K562 (cell line): ENCODE data around the gene DYNC1I1. TPM values are rescaled to one million over a fixed set of nuclear protein-coding genes. Genes with fewer than 3 reads are reported as not detected.

Experiments
- ATAC-seq: fragments of 200-7000 bp; cut with Tn5 transposase; 3 replicates; pipeline ENCODE4 v1.9.1; 2020; ENCODE audit warnings: moderate library complexity
- BruUV-seq: library from RNA; stranded (reverse); fragments of 400-500 nt; replicated peaks from 2 replicates; lab custom pipeline; 2021; lab: Mats Ljungman, UMichigan
- CTCF ChIA-PET: fragments of 300-600 bp; formaldehyde crosslinking; extraction: SDS; loops from one replicate; lab custom pipeline; 2021; ENCODE audit warnings: low intra/inter-chr PET ratio; lab: Yijun Ruan, JAX
- POLR2A ChIA-PET: fragments of 300-600, 350-650 bp; sonication (Branson Sonifier 250); formaldehyde crosslinking; extraction: SDS; loops from one replicate; lab custom pipeline; 2021; ENCODE audit warnings: antibody characterized with exemption, inconsistent platforms; lab: Yijun Ruan, JAX
- DNase-seq, 4 experiments: peaks; one replicate each; pipeline versions ENCODE4 v3.0.0 to v3.0.0-alpha.2; 2011 to 2018; ENCODE audit warnings: low spot score in 3 of 4, mixed read lengths in 3 of 4; ENCODE audit errors: extremely low read depth in 1 of 4
- FAIRE-seq: peaks from 2 replicates; lab custom pipeline; 2011; peaks lifted over from hg19 to GRCh38; lab: Jason Lieb, UNC
- H2AFZ ChIP-seq: 2 replicates; pipeline ENCODE4 v1.6.0; 2011; ENCODE audit warnings: low read depth, low read length, control low read depth, inconsistent platforms
- H3K27ac ChIP-seq: fragments of 200-600 bp; 3 replicates; pipeline ENCODE4 v1.8.0; 2011; ENCODE audit warnings: low read depth, mild to moderate bottlenecking, control low read depth, inconsistent platforms, low read length, moderate library complexity, mixed read lengths; ENCODE audit errors: extremely low read depth
- H3K27me3 ChIP-seq, 2 experiments: fragments of 300-600 bp in 1 of 2; 2 replicates in 1 of 2; 3 replicates in 1 of 2; pipeline versions ENCODE4 v1.6.0 to v1.8.0; 2011; ENCODE audit warnings: inconsistent platforms in 2 of 2, low read length in 2 of 2, mild to moderate bottlenecking in 1 of 2, mixed read lengths in 1 of 2, moderate library complexity in 1 of 2; ENCODE audit not compliant: control insufficient read depth in 2 of 2, insufficient read depth in 2 of 2
- H3K36me3 ChIP-seq: fragments of 300-600 bp; 3 replicates; pipeline ENCODE4 v1.8.0; 2011; ENCODE audit warnings: mild to moderate bottlenecking, low read length, inconsistent platforms; ENCODE audit not compliant: control insufficient read depth, insufficient read depth
- H3K4me1 ChIP-seq, 2 experiments: fragments of 200-600 bp in 1 of 2; replicated peaks in 1 of 2; 2 replicates in 1 of 2; 3 replicates in 1 of 2; pipeline versions ENCODE4 v1.5.1 to v1.8.0; 2011; ENCODE audit warnings: inconsistent platforms in 2 of 2, low read length in 2 of 2, mild to moderate bottlenecking in 1 of 2, mixed read lengths in 1 of 2, moderate library complexity in 1 of 2; ENCODE audit not compliant: control insufficient read depth in 2 of 2, insufficient read depth in 2 of 2
- H3K4me2 ChIP-seq: 2 replicates; pipeline ENCODE4 v1.6.1; 2011; ENCODE audit warnings: low read length, control low read depth, inconsistent platforms, mixed read lengths; ENCODE audit not compliant: insufficient read depth
- H3K4me3 ChIP-seq: fragments of 200-600 bp; sonication (generic), shearing (Covaris generic); 2 replicates; pipeline ENCODE4 v1.5.1; 2016; ENCODE audit warnings: control low read depth, inconsistent platforms
- H3K79me2 ChIP-seq: fragments of 200-600 bp; 3 replicates; pipeline ENCODE4 v1.8.0; 2011; ENCODE audit warnings: low read length, inconsistent platforms; ENCODE audit not compliant: control insufficient read depth, insufficient read depth
- H3K9ac ChIP-seq, 2 experiments: 2 replicates each; pipeline versions ENCODE4 v1.6.0 to v1.6.1; 2011; ENCODE audit warnings: low read depth in 2 of 2, low read length in 2 of 2, control low read depth in 1 of 2, inconsistent platforms in 1 of 2, mild to moderate bottlenecking in 1 of 2, mixed read lengths in 1 of 2; ENCODE audit not compliant: insufficient read depth in 1 of 2
- H3K9me1 ChIP-seq: one replicate; pipeline ENCODE4 v1.6.0; 2011; ENCODE audit warnings: inconsistent platforms, mild to moderate bottlenecking, low read length, moderate library complexity; ENCODE audit not compliant: control insufficient read depth, insufficient read depth
- H3K9me3 ChIP-seq: replicated peaks from 2 replicates; pipeline ENCODE4 v1.5.1; 2011; ENCODE audit warnings: low read depth, low read length, inconsistent platforms; ENCODE audit not compliant: control insufficient read depth, insufficient read depth
- H4K20me1 ChIP-seq: replicated peaks from 2 replicates; pipeline ENCODE4 v1.6.1; 2011; ENCODE audit warnings: low read length, inconsistent platforms, mixed read lengths; ENCODE audit not compliant: control insufficient read depth, insufficient read depth
- ILF3 ChIP-seq: fragments of 450-650 bp; IDR thresholded peaks from 2 replicates; pipeline ENCODE4 v1.6.1; 2018; ENCODE audit warnings: antibody characterized with exemption, mild to moderate bottlenecking, moderate library complexity, borderline replicate concordance
- SRSF3 ChIP-seq: fragments of 200-400 bp; formaldehyde crosslinking; IDR thresholded peaks from 2 replicates; pipeline ENCODE4 v1.6.1; 2016; ENCODE audit warnings: mild to moderate bottlenecking, low read length, moderate library complexity; ENCODE audit not compliant: insufficient read depth
- ZNF583 ChIP-seq: fragments of 250-450 bp; sonication (Bioruptor Pico); IDR thresholded peaks from 2 replicates; pipeline ENCODE4 v1.4.0; 2020
- WGBS: fragments of 100-300 bp; shearing (Covaris generic); methylation state at CpG from one replicate; pipeline ENCODE4 v1.1.6; 2016; ENCODE audit warnings: low coverage, mixed read lengths; ENCODE audit not compliant: insufficient coverage; ENCODE audit errors: missing lambda C conversion rate; 5-methylcytosine and 5-hydroxymethylcytosine counted together
- in situ Hi-C: fragments of 300-500 bp; cut with MboI; formaldehyde crosslinking; loops from 4 replicates; pipeline ENCODE4 v1.15.0; 2018; ENCODE audit warnings: inconsistent platforms, mixed read lengths
- intact Hi-C: fragments of 100-400 bp; cut with micrococcal nuclease; formaldehyde crosslinking; loops from 2 replicates; pipeline ENCODE4 v1.14.2; 2022
- polyA plus RNA-seq, 8 experiments: library from polyadenylated mRNA; depleted of rRNA in 4 of 8; stranded (reverse) in 5 of 8; unstranded in 3 of 8; fragments of >200 nt; fragmentation: Nextera tagmentation in 2 of 8; fragmentation: Illumina TruSeq in 1 of 8; extraction: Ambion mirVana in 2 of 8; extraction: Trizol in 1 of 8; gene quantifications; 2 replicates each; pipeline versions ENCODE4 v1.2.1 to v1.2.3, GENCODE V29; 2011 to 2014; ENCODE audit warnings: inconsistent platforms in 1 of 8, missing spikeins in 1 of 8
- total RNA-seq, 7 experiments: library from RNA; depleted of rRNA in 6 of 7; stranded (reverse); fragments of >200 nt in 6 of 7; fragmentation: Illumina TruSeq in 2 of 7; extraction: Trizol in 2 of 7; gene quantifications; 2 replicates each; pipeline versions ENCODE4 v1.2.1 to v1.2.3, GENCODE V29; 2011 to 2021; ENCODE audit warnings: low replicate concordance in 1 of 7
- TF ChIP-seq, protein P1 (sequence below): sonication (generic); formaldehyde crosslinking; IDR thresholded peaks from 2 replicates; pipeline ENCODE4 v1.8.1; 2022; ENCODE audit warnings: missing genetic modification reagents
- TF ChIP-seq, protein P2 (sequence below): fragments of 200-600 bp; sonication (generic); IDR thresholded peaks from one replicate; pipeline ENCODE4 v1.6.1; 2012; ENCODE audit warnings: mild to moderate bottlenecking, low read depth, low read length, inconsistent platforms
- TF ChIP-seq, protein P3 (sequence below), 3 experiments: IDR thresholded peaks in 2 of 3; conservative IDR thresholded peaks in 1 of 3; 2 replicates each; pipeline ENCODE4 v1.5.1; 2011 to 2012; ENCODE audit warnings: low read length in 3 of 3, mild to moderate bottlenecking in 3 of 3, control low read depth in 2 of 3, improper control_type of control experiment in 1 of 3, inconsistent platforms in 1 of 3, low read depth in 1 of 3, mixed read lengths in 1 of 3, moderate library complexity in 1 of 3; ENCODE audit not compliant: insufficient read depth in 2 of 3
- TF ChIP-seq, protein P4 (sequence below): fragments of 450-650 bp; IDR thresholded peaks from 2 replicates; pipeline ENCODE4 v1.6.1; 2016; ENCODE audit warnings: low read depth, mild to moderate bottlenecking, moderate library complexity

DYNC1I1 gene
- total and polyA plus RNA-seq, 9 of the 15 experiments (the other 6 are each of a cell fraction or from before 2014, with no cell fraction given) = 0.22 to 1.5 (median 0.44) TPM

DNA sequence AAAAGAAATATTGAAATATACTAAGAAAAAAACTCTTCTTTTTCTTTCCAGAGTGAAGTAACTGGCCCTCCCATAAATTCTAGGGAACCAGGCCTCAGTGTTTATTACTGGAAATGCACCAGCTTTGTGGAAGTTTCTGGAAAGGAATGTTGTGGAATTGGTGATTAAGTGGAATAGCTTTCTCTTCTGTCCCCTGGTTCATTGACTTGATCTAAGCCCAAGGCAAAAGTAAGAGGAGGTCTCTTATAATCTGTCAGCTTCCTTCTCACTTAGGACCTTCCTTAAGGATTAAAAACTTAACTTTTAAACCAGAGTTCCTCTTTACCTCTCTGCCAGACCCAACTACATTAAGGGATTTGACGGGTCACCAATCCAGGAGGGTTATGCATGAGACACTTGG lies 283.4 kb downstream of the DYNC1I1 start:
- no TSS peak for BruUV-seq
- Histone ChIP-seq H3K36me3 (no peaks in the 10 kb centered on the region), H3K9me1 (no peaks in the 10 kb centered on the region), H4K20me1 (no peaks in the 10 kb centered on the region), H3K9me3 (no peaks in the 10 kb centered on the region), H3K4me1 (no peaks in the 10 kb centered on the region), H3K4me3 (no peak overlapping the region), H3K27ac (no peak overlapping the region), H3K79me2 (no peaks in the 10 kb centered on the region), H3K27me3 (peaks cover 0 to 4% of the 10 kb centered on the region in 2 experiments; a peak in 1 of 5 replicates), H3K9ac (no peak overlapping the region), H2AFZ (no peak overlapping the region), H3K4me2 (no peak overlapping the region)
- ChIA-PET CTCF (no interaction called here), POLR2A (no interaction called here)
- DNase-seq (no peak), ATAC-seq (no peak), FAIRE-seq (no peak)
- in situ Hi-C loops (no loop called here), intact Hi-C loops (no loop called here)
- 0% methylated on average over 1 of the region's 1 CpG for WGBS
- TF ChIP-seq, protein P1, sequence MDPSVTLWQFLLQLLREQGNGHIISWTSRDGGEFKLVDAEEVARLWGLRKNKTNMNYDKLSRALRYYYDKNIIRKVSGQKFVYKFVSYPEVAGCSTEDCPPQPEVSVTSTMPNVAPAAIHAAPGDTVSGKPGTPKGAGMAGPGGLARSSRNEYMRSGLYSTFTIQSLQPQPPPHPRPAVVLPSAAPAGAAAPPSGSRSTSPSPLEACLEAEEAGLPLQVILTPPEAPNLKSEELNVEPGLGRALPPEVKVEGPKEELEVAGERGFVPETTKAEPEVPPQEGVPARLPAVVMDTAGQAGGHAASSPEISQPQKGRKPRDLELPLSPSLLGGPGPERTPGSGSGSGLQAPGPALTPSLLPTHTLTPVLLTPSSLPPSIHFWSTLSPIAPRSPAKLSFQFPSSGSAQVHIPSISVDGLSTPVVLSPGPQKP (CRISPR knock-in tag) = no peak
- TF ChIP-seq, protein P2, sequence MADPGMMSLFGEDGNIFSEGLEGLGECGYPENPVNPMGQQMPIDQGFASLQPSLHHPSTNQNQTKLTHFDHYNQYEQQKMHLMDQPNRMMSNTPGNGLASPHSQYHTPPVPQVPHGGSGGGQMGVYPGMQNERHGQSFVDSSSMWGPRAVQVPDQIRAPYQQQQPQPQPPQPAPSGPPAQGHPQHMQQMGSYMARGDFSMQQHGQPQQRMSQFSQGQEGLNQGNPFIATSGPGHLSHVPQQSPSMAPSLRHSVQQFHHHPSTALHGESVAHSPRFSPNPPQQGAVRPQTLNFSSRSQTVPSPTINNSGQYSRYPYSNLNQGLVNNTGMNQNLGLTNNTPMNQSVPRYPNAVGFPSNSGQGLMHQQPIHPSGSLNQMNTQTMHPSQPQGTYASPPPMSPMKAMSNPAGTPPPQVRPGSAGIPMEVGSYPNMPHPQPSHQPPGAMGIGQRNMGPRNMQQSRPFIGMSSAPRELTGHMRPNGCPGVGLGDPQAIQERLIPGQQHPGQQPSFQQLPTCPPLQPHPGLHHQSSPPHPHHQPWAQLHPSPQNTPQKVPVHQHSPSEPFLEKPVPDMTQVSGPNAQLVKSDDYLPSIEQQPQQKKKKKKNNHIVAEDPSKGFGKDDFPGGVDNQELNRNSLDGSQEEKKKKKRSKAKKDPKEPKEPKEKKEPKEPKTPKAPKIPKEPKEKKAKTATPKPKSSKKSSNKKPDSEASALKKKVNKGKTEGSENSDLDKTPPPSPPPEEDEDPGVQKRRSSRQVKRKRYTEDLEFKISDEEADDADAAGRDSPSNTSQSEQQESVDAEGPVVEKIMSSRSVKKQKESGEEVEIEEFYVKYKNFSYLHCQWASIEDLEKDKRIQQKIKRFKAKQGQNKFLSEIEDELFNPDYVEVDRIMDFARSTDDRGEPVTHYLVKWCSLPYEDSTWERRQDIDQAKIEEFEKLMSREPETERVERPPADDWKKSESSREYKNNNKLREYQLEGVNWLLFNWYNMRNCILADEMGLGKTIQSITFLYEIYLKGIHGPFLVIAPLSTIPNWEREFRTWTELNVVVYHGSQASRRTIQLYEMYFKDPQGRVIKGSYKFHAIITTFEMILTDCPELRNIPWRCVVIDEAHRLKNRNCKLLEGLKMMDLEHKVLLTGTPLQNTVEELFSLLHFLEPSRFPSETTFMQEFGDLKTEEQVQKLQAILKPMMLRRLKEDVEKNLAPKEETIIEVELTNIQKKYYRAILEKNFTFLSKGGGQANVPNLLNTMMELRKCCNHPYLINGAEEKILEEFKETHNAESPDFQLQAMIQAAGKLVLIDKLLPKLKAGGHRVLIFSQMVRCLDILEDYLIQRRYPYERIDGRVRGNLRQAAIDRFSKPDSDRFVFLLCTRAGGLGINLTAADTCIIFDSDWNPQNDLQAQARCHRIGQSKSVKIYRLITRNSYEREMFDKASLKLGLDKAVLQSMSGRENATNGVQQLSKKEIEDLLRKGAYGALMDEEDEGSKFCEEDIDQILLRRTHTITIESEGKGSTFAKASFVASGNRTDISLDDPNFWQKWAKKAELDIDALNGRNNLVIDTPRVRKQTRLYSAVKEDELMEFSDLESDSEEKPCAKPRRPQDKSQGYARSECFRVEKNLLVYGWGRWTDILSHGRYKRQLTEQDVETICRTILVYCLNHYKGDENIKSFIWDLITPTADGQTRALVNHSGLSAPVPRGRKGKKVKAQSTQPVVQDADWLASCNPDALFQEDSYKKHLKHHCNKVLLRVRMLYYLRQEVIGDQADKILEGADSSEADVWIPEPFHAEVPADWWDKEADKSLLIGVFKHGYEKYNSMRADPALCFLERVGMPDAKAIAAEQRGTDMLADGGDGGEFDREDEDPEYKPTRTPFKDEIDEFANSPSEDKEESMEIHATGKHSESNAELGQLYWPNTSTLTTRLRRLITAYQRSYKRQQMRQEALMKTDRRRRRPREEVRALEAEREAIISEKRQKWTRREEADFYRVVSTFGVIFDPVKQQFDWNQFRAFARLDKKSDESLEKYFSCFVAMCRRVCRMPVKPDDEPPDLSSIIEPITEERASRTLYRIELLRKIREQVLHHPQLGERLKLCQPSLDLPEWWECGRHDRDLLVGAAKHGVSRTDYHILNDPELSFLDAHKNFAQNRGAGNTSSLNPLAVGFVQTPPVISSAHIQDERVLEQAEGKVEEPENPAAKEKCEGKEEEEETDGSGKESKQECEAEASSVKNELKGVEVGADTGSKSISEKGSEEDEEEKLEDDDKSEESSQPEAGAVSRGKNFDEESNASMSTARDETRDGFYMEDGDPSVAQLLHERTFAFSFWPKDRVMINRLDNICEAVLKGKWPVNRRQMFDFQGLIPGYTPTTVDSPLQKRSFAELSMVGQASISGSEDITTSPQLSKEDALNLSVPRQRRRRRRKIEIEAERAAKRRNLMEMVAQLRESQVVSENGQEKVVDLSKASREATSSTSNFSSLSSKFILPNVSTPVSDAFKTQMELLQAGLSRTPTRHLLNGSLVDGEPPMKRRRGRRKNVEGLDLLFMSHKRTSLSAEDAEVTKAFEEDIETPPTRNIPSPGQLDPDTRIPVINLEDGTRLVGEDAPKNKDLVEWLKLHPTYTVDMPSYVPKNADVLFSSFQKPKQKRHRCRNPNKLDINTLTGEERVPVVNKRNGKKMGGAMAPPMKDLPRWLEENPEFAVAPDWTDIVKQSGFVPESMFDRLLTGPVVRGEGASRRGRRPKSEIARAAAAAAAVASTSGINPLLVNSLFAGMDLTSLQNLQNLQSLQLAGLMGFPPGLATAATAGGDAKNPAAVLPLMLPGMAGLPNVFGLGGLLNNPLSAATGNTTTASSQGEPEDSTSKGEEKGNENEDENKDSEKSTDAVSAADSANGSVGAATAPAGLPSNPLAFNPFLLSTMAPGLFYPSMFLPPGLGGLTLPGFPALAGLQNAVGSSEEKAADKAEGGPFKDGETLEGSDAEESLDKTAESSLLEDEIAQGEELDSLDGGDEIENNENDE = no peak
- TF ChIP-seq, protein P3, sequence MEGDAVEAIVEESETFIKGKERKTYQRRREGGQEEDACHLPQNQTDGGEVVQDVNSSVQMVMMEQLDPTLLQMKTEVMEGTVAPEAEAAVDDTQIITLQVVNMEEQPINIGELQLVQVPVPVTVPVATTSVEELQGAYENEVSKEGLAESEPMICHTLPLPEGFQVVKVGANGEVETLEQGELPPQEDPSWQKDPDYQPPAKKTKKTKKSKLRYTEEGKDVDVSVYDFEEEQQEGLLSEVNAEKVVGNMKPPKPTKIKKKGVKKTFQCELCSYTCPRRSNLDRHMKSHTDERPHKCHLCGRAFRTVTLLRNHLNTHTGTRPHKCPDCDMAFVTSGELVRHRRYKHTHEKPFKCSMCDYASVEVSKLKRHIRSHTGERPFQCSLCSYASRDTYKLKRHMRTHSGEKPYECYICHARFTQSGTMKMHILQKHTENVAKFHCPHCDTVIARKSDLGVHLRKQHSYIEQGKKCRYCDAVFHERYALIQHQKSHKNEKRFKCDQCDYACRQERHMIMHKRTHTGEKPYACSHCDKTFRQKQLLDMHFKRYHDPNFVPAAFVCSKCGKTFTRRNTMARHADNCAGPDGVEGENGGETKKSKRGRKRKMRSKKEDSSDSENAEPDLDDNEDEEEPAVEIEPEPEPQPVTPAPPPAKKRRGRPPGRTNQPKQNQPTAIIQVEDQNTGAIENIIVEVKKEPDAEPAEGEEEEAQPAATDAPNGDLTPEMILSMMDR (IDR thresholded peaks at IDR 0.05 in 2 of 3, conservative IDR thresholded peaks at IDR 0.05 in 1 of 3; ENCODE audit: insufficient read depth in 2 of 3, low read depth in 1 of 3, low read length in 3 of 3) = no peak
- TF ChIP-seq SRSF3 (no peak), ILF3 (no peak), ZNF583 (CRISPR knock-in tag) (no peak)
- TF ChIP-seq, protein P4, sequence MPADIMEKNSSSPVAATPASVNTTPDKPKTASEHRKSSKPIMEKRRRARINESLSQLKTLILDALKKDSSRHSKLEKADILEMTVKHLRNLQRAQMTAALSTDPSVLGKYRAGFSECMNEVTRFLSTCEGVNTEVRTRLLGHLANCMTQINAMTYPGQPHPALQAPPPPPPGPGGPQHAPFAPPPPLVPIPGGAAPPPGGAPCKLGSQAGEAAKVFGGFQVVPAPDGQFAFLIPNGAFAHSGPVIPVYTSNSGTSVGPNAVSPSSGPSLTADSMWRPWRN = no peak
